GM12873 (cell line): ENCODE measurements around the gene SUPT6H.

Experiments
- TF ChIP-seq, protein P1 (sequence below): IDR thresholded peaks from 2 replicates; pipeline ENCODE4 v1.5.1; 2012; ENCODE audit warnings: low read depth, mild to moderate bottlenecking, moderate library complexity, low read length, control low read depth; ENCODE audit not compliant: insufficient read depth; ENCODE audit errors: missing control alignments

Gene SUPT6H

DNA sequence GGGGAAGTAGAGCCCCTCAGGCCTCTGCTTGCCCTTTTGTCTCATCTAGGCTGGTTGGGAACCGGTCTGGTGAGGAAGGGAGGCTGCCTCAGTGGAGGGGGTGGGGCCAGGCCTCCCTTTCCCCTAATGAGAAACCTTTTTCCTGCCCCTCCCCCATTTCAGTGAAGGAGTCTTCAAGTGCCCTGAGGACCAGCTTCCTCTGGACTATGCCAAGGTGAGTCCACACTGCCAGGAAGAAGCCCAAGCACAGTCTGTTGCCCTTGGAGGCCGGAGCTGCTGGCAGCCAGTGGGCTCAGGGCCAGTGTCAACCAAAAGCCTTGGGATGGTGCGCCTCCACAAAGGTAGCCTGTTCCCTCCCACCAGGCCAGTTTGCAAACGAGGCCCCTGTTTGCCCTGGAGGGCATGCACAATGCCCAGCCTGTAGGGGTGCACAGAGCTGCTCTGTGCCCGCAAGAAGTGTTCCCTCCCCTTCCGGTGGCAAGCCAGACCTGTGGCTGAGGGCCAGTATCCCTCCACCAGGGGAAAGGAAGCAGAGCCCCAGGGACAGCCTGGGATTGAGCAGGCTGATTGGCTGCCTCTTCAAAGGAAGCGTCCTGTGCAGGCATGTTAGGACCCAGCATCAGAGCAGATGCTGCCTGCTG lies 85.2 kb downstream of the SUPT6H start:
- TF ChIP-seq, protein P1, sequence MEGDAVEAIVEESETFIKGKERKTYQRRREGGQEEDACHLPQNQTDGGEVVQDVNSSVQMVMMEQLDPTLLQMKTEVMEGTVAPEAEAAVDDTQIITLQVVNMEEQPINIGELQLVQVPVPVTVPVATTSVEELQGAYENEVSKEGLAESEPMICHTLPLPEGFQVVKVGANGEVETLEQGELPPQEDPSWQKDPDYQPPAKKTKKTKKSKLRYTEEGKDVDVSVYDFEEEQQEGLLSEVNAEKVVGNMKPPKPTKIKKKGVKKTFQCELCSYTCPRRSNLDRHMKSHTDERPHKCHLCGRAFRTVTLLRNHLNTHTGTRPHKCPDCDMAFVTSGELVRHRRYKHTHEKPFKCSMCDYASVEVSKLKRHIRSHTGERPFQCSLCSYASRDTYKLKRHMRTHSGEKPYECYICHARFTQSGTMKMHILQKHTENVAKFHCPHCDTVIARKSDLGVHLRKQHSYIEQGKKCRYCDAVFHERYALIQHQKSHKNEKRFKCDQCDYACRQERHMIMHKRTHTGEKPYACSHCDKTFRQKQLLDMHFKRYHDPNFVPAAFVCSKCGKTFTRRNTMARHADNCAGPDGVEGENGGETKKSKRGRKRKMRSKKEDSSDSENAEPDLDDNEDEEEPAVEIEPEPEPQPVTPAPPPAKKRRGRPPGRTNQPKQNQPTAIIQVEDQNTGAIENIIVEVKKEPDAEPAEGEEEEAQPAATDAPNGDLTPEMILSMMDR = no peak

DNA sequence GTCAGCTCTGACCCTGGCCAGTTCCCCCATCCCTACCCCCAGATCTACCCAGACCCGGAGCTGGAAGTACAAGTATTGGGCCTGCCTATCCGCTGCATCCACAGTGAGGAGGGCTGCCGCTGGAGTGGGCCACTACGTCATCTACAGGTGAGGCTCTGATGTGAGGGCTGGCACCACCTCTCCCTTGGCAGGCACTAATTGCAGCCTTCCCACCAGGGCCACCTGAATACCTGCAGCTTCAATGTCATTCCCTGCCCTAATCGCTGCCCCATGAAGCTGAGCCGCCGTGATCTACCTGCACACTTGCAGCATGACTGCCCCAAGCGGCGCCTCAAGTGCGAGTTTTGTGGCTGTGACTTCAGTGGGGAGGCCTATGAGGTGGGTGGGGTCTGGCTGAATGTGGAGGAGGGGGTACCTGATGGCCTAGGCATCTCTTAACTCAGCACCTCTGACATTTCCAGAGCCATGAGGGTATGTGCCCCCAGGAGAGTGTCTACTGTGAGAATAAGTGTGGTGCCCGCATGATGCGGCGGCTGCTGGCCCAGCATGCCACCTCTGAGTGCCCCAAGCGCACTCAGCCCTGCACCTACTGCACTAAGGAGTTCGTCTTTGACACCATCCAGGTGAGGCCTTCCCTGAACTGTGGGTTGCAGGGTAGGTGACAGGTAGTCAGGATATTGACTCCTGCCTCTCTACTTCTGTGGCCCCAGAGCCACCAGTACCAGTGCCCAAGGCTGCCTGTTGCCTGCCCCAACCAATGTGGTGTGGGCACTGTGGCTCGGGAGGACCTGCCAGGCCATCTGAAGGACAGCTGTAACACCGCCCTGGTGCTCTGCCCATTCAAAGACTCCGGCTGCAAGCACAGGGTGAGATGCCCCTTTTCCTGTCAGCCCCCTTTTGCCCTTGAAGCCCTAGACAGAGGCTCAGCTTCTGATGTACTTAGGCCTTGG lies 86.1 kb downstream of the SUPT6H start:
- TF ChIP-seq, protein P1 = no peak

DNA sequence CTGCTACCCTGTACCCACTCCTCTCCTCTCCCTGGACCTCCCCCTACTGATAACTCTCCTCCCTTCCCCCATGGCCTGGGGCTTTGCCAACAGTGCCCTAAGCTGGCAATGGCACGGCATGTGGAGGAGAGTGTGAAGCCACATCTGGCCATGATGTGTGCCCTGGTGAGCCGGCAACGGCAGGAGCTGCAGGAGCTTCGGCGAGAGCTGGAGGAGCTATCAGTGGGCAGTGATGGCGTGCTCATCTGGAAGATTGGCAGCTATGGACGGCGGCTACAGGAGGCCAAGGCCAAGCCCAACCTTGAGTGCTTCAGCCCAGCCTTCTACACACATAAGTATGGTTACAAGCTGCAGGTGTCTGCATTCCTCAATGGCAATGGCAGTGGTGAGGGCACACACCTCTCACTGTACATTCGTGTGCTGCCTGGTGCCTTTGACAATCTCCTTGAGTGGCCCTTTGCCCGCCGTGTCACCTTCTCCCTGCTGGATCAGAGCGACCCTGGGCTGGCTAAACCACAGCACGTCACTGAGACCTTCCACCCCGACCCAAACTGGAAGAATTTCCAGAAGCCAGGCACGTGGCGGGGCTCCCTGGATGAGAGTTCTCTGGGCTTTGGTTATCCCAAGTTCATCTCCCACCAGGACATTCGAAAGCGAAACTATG lies 87.0 kb downstream of the SUPT6H start:
- TF ChIP-seq, protein P1 = no peak

DNA sequence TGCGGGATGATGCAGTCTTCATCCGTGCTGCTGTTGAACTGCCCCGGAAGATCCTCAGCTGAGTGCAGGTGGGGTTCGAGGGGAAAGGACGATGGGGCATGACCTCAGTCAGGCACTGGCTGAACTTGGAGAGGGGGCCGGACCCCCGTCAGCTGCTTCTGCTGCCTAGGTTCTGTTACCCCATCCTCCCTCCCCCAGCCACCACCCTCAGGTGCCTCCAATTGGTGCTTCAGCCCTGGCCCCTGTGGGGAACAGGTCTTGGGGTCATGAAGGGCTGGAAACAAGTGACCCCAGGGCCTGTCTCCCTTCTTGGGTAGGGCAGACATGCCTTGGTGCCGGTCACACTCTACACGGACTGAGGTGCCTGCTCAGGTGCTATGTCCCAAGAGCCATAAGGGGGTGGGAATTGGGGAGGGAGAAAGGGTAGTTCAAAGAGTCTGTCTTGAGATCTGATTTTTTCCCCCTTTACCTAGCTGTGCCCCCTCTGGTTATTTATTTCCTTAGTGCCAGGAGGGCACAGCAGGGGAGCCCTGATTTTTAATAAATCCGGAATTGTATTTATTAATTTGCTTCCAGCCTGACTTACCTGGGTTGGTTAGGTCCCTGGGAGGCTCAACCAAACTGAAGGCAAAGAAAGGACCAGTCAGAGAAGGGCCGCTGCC lies 87.6 kb downstream of the SUPT6H start:
- TF ChIP-seq, protein P1 = no peak

DNA sequence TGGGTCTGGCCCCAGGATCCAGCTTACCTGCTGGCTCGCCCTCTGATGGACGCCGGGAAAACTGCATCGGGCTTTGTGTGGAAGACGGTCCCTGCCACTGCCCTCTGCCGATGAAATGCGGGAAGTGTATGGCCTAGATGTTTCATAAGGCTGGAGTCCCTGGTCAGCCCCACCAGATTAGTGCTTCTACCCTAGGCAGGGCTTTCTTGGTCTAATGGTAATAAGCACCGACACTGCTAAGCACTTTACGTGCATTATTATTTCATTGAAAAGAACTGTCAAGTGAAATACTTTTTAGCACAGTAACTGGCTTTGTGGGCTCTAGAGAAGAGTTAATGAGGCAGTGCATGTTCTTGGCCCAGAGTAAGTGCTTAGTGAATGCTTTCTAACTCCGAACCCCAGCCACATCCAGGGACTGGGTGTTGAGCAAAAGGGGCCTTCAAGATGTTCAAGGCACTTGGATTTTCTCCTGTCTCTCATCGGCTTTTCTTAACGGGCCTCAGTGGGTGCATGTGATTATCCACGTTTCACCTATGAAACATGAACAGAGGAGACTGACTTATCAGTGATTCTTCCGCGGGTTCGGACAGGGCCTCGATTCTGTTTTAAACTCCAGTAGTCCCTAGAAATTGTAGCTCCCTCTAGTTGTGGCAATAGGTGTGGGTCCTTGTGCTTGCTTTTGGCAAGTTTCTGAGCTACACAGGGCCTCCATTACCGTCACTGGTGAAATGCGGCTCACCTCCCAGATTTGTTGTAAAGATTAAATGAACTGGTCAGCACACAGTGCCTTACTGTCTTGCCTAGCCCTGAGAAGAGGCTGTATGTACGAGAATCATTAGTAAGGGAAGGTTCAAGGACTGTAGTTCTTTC lies 88.4 kb downstream of the SUPT6H start:
- TF ChIP-seq, protein P1 = peak; percentile 100

DNA sequence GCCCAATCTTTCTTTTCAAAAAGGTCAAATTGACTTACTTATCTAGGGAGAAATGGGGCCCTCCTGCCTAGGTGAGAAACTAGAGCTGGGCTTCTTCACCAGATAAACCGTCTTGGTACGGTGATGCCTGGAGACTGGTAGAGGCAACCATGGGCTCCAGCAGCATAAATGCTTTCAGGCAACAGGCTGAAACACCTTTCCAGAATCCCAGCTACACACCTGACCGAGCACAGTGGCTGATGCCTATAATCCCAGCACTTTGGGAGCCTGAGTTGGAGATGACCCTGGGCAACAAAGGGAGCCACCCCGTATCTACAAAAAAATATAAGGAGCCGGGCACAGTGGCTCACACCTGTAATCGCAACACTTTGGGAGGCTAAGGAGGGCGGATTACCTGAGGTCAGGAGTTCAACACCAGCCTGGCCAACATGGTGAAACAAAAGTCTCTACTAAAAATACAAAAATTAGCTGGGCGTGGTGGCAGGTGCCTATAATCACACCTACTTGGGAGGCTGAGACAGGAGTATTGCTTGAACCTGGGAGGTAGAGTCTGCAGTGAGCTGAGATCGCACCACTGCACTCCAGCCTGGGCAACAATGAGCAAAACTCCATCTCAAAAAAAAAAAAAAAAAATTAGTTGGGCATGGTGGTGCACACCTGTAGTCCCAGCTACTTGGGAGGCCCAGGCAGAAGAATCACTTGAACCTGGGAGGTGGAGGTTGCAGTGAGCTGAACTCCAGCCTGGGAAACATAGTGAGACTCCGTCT lies 89.8 kb downstream of the SUPT6H start:
- TF ChIP-seq, protein P1 = no peak
